GM18505 (cell line): Measurements from ENCODE around the gene C5orf15.
"Not testable (repeated sequence)": the region's sequence is repeated elsewhere in the genome, so short reads cannot be mapped to it uniquely, and the experiment has no call there.

Experiments used
- ATAC-seq: cut with Tn5 transposase; IDR thresholded peaks from one replicate; pipeline ENCODE4 v1.9.1; 2021; ENCODE audit not compliant: unreplicated experiment
- POLR2A ChIP-seq: IDR thresholded peaks from 4 replicates; pipeline ENCODE4 v1.6.1; 2011; ENCODE audit warnings: borderline replicate concordance; ENCODE audit not compliant: insufficient read depth, insufficient read length; ENCODE audit errors: extremely low read depth

Gene C5orf15

GRCh38 chr5:133942614-133943474, 25.6 kb downstream of the C5orf15 start:
- TF ChIP-seq POLR2A: no peak

GRCh38 chr5:133941456-133942196, 26.8 kb downstream of the C5orf15 start:
- TF ChIP-seq POLR2A: no peak
- no peak for ATAC-seq

More at GRCh38 chr5:133942614-133943474, 25.6 kb downstream of the C5orf15 start:
- ATAC-seq: no peak

- TF ChIP-seq POLR2A: no peak
- ATAC-seq: no peak
These were observed 28.8 kb downstream of the C5orf15 start for GRCh38 chr5:133939668-133940067.

GRCh38 chr5:133938929-133939328, 29.5 kb downstream of the C5orf15 start:
- TF ChIP-seq POLR2A: no peak
- ATAC-seq: no peak

- no peak for ATAC-seq
- TF ChIP-seq POLR2A: no peak
These were observed 30.2 kb downstream of the C5orf15 start for GRCh38 chr5:133938039-133938821.

- not testable (repeated sequence) for ATAC-seq
These were observed 30.8 kb downstream of the C5orf15 start for GRCh38 chr5:133937628-133938027.

- ATAC-seq: no peak
- TF ChIP-seq POLR2A: no peak
These were observed 31.8 kb downstream of the C5orf15 start for GRCh38 chr5:133936651-133937015.

GRCh38 chr5:133935991-133936650, 32.3 kb downstream of the C5orf15 start:
- not testable (repeated sequence) for ATAC-seq

- no peak for TF ChIP-seq POLR2A
- no peak for ATAC-seq
These were observed 32.8 kb downstream of the C5orf15 start for GRCh38 chr5:133935667-133935940.

GRCh38 chr5:133934822-133935666, 33.4 kb downstream of the C5orf15 start:
- no peak for ATAC-seq
- no peak for TF ChIP-seq POLR2A

- no peak for ATAC-seq
- TF ChIP-seq POLR2A: no peak
These were observed 34.1 kb downstream of the C5orf15 start for GRCh38 chr5:133934311-133934710.

- ATAC-seq: no peak
- no peak for TF ChIP-seq POLR2A
These were observed 34.6 kb downstream of the C5orf15 start for GRCh38 chr5:133933670-133934295.
